Measurements from ENCODE around the gene KIFC3.

Gene KIFC3

DNA sequence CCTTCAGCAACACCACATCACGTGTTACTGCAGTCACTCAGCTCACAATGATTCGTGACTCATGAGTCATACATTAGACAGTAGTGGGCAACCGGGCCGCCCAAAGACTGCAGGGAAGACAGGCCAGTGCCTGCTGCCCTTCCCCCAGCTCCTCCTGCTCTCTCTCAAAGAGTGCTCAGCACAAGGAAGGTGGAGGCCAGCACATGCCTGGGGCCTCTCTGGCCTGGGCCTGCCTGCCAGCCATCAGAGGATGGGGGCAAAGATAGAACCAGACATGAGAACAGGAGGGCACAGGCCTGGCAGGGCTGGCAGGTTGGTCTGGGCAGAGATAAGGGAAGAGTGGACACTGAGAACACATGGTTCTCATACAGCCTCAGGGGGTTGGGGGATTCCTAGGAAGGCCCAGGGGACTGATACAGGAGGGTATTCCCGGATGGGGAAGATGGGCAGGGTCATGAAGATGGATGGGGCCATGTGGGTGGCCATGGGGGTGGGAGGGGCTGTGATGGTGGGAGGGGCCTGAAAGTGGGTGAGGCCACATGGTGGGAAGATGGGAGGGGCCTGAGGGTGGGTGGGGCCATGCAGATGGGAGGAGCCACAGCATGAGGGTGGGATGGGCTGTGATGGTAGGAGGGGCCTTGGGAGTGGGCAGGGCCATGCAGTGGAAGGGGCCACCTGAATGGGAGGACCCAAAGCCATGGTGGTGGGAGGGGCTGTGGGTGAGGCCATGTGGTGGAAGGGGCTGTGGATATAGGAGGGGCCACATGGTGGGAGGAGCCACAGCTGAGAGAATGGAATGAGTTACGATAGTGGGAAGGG is 37.7 kb downstream of the KIFC3 start:
- no peak for DNase-seq

DNA sequence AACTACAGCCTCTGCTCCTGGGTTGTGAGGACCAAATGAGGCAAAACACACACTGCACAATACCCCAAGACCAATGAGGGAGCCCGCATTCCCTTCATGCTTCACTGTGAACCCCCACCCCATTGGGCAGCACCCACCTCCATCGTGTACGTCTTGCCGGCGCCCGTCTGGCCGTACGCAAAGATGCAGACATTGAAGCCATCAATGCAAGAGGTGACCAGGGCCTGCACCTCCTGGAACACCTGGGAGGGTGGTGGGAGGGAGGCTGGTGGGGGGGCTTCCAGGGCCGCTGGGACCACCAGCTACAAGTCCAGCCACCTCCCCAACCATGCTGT is 38.3 kb downstream of the KIFC3 start:
- no peak for DNase-seq

DNA sequence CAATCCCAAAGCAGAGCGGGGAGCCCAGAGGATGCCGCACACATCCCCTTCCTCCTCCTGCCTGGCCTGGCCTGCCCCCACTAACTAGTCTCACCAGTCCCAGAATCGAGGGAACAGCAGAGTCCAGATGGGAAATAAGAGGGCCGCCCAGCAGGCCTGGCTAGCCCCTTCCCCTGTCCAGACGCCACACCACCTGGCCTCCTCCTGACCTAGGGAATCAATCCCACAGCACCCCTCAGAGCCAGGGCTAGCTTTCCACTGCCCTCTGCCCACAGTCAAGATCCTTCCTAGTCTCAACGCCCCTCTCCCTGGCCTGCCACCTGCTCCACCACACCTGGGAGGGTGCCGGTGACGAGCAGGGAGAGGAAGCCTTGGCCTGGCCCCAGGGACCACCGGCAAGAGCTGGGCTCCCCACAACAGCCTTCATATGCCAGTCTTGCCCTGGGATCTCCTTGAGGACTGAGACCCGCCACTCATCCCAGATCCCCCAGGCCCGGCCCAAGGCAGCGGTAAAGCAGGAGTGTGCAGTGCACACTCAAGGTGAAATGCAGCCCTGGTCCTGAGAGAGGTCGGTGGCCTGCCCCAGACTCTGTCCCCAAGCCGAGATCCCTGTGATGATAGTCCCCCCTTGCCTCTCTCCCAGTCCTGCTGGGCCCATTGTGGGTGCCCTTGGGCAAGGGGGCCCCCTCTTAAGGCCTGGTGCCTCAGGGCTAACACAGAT is 38.8 kb downstream of the KIFC3 start:
- no peak for DNase-seq

DNA sequence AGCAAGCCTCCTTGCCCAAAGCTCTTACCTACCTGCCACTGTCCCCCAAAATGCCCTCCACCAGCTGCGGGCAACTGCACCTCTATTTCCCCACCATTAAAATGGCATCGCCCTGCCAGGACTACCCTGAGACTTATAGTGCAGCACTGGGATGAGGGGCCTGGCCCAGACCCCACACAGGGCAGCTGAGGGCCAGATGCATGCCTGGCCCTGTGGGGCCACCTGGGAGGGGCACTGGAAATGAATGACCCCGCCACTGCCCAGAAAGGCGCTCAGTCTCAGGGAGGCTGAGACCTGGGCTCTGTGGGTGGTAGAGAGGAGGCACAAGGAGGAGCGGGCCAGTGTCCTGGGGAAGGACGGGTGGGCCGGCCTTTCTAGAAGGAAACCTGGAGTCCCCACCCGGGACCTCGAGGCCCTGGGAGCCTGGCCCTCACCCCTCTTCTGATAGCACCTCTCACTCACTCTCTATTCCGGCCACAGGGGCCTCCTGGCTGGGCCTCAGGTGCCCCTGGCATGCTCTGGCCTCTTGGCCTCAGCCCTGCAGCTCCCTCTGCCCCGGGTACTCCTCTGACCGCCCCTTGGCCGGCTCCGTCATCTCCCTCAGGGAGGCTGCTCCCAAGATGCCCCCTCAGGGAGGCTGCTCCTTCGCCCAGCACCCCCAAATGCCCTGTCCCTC is 39.8 kb downstream of the KIFC3 start:
- DNase-seq: no peak

DNA sequence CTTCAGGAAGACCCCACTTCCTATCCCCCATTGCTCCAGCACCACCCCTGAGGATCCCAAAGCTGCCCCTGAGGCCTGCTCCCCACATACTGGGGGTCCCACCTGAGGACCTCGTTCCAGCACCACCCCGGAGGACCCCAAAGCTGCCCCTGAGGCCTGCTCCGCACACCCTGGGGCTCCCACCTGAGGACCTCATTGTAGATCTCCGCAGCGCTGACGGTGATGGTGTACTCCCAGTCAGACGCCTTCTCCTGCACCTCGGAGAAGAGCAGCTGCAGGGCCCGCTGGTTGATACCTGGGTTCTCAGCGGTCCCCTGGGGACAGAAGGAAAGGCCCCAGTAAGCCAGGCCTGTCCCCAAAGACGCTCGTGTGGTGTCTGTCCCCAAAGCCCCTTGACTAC is 40.3 kb downstream of the KIFC3 start:
- no peak for DNase-seq

DNA sequence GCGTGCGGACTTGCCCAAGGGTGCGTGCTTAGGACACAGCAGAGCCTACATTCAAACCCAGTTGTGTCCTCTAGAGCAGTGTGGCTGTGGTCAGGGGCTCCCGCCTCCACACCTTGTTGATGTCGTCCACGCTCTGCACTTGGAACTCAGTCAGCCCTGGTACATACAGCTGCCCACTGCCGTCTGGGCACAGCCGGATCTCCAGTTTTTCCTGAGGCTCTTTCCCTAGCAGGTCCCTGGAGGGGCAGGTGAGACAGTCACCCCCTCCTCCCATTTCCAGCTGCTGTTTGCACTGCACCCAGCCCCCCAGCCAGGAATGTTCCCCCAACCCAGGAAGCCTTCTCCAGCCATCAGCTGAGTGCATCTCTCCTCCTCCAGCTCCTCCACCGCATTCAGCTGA is 41.0 kb downstream of the KIFC3 start:
- DNase-seq: no peak

DNA sequence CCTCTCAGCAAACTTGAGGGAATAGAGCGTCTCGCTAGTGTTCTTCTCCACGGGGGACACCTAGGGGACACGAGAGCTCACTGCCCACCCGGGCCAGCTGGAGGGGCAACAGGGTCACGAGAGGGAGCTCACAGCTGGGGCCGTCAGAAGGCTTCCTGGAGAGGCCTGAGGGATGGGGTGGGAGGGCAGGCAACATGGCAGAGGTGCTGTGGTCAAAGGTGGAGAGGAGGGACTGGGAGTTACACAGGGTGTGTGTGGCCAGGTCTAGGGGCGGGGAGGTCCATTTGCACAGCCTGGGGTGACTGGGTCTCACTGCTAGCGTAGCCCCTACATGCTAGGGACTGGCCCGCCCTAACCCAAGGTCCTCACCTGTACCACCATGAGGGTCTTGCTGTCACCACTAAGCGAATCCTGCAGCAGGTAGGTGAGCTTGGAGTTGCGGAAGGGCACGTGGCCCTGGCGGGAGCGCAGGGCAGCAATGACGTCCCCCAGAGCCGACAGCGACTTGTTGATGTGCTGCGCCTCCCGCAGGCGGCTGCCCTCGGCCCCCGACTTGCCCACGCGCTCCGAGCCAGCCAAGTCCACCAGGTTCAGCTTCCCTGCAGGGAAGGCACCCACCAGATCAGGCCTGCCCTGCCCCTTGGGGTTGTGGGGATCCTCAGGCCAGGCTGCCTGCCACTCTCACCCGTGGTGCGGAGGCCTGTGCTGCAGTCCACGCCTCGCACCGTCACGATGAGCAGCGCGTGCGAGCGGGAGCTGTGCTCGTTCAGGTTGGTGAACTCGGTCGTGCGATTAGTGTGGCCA is 41.7 kb downstream of the KIFC3 start:
- no peak for DNase-seq

DNA sequence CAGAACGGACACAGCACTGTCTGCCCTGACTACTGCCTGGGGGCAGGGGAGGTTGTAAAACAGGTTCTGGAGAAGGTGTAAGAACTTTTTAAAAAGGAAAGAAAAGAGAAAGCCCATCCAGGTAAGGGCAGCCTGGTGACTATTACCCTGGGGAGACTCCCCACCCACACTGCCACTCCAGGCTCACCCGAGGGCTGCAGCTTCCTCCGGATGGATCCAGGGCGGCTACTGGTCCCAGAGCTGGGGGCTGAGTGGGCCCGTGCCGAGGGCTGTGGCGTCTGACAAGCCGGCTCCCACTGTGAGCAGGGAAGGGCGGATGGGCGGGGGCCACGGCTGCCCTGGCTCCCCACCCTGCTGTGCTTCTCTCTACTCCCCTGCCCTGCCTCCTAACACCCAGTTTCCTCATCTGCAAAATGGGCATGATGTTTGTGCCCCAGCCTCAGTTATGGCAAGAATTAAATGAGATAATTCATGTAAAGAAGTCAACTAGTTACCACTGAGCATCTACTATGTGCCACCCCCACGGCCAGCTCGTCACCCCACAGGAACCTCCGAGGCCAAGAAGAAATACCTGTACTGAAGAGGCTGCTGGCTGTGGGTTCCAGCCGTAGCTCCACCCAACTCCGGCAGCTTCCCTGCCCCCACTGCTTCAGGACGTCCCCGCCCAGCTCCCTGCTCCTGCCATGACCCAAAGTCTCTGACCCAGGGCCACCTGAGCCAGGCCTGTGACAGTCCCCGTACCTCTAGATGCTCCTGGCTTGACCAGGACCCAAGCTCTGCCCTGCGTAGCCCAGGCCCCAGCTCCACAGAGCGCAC is 42.5 kb downstream of the KIFC3 start:
- no peak for DNase-seq

DNA sequence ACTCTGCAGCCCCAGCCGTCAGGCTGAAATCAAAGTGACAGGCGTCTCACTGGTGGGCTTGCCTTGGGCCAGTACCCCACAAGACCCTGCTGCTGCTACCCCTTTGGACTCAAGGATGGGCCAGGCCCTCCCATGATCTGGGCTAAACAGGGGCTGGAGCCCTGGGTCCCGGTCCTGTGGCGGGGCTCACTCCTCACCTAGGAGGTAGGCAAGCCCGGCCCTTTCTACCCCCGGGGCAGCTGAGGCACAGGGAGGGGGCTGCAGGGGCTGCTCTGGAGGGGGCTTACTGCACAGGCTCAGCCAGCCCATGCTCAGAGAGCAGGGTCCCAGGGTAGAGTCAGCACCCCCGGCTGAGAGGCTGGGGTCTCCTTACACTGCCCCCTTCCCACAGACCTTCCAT is 43.2 kb downstream of the KIFC3 start:
- no peak for DNase-seq

DNA sequence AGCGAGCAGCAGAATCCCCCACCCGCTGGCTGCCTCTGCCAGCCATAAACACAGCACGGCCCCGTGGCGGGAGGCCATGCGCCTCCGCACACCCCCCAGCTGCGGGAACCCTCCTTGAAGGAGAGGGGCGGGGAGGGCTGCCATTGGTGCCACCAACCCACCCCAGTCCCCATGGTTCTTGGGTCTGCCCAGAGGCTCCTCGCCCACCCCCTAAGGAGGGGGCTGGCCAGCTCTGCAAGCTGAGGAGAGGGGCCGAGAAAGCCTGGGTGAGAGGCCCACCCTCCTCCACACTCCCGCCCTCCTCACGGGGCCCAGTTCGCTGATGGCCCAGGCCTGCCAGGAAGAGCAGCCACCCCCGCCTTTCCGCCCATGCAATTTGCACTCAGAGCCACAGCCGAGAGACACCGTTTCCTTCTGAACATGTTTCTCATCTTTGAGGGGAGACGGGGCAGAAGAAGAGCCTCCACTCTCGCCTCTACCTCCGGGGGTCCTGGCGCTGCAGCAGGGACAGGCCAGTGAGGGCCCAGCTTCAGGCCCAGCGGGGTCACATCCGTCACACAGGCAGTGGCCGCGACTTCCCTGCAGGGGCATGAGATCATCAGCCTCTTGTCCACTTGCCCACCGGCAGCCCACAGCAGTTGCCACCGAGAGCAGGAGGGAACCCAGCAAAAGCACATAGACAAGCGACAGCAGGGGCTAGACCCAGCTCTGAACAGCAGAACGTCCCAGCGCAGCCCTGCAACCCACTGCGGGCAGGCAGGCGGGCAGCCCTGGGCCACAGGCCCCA is 43.8 kb downstream of the KIFC3 start:
- DNase-seq: no peak

DNA sequence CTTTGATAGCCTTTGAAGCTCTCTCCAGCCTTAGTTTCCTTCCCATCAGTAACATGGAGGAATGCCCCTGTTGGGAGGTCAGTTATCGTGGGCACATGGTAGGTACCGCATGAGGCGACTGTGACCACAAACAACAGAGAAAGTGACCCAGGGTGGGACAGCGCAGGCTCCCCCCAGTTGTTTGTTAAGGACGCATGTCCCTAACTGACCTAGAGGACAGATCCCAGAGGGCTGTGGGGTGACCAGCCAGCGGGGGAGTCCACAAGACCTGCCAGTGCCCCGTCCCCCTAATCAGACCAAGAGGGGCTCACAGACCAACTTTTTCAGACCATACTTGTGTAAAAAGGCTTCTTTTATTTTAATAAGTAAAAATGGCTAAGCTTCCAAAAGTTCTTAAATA is 44.4 kb downstream of the KIFC3 start:
- no peak for DNase-seq

DNA sequence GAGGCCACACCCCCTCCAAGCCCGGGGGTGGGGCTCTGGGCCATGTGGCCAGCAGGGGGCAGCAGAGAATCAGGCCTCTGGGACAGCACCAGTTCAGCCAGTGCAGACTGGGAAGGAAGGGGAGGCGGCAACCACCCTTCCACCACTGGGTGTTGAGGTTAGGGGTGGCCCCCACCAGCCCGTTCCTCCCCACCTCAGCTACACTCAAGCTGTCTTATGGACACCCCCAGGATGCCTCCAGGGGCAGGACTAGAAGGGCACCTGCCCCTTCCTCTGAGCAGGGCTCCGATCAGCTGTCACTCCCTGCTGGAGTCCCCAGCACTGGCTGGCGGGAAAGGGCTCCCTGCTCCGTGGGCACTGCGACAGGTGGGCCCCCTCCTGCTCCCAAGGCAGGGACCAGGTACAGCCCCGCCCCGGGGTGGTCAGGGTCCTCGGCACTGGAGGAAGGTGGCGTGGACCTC is 44.9 kb downstream of the KIFC3 start:
- no peak for DNase-seq

DNA sequence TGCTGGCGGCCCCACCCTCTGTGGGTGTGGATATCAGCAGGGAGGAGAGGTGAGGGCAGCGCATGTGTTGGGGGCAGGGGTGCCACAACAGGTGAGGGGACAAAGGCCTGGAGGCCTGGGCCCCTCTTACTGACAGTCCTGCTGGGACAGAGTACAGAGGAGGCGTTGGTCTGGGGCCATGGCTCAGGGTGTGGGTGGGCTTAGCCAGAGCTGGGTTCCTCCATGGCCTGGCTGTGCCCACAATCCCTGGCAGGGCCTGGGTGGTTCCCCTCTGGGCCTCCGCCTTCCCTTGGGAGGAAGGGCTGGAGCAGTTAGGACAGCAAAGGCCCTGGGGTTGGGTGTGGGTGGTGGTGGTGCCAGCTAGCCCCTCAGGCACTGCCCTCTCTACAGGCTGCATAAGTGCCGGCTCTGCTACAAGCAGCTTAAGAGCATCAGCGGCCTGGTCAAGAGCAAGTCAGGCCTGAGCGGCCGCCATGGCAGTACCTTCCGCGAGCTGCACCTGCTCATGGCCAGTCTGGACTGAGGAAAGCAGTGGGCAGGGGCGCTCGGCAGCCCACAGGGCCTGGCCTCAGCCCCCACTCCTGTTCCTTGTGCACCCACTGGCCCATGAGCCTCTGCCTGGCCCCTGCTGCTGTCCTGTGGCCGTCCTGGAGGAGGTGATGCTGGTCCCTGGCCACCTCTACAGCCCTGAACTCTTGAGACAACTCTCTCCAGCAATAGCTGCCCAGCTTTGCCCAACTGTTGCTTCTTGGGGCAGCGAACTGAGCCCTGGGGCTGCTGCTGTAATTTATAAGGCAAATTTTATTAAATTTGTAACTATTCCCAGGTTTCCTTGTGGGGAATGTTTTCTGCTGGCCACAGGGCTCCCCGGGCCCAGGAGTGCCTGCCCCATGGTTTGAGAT is 45.6 kb downstream of the KIFC3 start:
- no peak for DNase-seq

DNA sequence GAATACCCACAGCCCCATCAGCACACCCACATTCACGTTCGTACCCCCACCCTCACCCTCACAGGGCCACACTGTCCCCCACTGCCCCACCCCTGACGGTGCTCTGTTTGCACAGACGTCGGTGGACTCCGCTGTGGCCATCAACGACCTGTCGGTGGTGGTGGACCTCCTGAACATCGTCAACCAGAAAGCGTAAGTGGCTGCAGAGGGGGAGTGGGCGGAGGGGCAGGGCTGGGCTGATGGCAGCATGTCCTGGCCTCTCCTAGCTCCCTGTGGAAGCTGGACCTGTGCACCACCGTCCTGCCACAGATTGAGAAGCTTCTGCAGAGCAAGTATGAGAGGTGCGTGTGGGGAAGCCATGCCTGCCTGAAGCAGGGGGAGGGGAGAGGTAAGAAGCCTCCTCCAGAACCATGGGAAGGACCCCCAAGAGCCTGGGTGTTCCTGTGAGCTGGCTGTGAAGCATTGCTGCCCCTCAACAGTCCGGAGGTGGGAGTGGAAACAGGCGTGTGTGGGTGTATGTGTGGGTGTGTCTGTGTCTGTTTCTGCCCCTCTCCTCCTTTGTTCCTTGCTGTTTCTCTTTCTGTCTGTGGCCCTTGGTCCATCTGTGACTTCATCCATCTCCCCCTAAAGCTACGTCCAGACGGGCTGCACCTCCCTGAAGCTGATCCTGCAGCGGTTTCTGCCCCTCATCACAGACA is 46.4 kb downstream of the KIFC3 start:
- DNase-seq: no peak

DNA sequence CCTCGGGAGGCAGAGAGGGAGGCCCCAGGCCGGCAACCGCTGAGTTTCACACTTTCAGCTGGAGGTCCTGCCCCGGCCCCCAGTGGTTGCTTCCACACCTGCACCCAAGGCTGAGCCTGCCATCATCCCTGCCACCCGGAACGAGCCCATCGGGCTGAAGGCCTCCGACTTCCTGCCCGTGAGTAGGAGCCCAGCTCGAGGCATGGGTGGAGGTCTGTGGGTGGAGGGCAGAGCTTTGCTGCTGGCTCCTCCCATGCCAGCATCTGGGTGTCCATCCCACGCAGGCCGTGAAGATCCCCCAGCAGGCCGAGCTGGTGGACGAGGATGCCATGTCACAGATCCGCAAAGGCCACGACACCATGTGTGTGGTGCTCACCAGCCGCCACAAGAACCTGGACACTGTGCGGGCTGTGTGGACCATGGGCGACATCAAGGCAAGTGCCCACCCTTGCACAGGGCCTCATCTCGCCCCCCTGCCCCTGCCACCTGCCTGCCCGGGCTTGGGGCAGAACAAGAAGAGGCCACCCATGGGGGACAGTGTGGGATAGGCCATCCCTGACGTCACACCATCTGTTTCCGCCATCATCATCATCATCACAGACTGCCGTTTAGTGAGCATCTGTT is 47.1 kb downstream of the KIFC3 start:
- DNase-seq: no peak

DNA sequence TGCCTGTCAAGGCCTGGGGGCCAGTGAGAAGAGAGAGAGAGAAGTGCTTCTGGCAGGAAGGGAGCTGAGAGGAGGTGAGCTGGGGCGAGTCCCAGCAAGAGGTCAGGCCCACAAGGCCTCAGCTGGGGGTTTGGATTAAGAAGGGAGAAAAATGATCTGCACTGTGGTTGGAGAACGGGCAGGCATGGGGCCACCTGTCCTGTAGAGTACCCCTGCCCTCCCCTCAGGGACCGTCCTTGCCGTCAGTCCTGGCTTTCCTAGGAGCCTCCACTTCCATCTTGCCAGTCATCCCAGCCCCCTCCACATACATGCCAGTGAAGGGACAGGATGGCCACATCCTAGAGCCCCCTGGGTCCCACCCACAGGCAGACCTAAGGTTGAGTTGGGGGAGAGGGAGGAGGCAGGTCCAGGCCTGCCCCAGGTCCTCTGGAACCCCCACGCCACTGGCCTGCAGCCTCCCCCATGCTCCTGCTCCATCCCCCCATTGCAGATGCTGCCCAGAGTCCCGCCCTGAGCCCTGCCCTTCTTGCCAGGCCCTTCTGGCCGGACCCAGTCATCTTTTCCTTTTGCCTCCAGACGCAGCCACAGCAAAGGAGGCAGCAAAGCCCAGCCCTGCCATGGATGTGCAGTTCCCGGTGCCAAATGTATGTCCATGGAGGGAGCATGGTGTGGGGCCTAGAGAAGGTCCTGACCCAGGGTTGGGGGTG is 47.8 kb downstream of the KIFC3 start:
- no peak for DNase-seq

DNA sequence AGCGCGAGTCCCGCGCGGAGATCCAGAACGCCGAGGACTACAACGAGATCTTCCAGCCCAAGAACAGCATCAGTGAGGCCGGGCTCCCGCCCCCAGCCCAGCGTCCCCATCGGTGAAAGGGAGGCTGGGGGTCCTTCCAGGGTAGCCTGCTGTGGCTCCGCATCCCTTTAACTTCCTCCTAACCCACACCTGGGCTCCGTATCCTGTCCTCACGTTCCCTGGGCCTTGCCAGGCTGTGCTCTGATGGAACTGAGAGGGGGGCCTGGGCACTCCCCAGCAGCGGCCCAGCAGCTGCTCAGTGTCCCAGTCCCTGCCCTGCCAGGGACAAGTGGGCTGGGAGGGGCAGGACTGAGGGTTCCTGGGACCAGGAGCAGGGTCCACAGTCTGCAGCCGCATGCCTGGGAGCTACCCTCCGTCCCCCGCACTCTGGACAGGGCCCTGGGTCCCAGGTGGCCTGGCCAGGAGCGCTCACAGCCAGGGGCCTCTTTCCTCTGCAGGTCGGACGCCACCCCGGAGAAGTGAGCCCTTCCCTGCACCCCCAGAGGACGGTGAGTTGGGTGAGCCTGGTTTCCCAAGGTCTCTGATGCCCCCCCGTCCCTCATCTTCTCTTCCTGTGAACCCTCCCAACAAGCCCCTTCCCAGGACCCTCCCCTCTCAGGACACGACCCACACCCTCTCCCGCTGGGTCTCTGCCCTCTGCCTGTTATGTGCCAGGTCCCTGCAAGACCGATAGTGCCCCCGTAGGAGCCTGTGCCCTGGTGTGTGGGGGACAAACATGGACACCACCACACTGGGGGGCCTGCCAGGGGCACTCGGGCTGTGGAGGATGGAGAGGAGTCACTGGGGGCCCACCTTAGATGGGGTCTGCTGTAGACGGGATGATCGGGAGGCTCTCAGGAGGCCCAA is 48.6 kb downstream of the KIFC3 start:
- DNase-seq: no peak

All from DMS 273 treated with DMSO at 0.1 percent for 48 hours (cell line).